Prostate gland (tissue), 2 donors: Measurements from ENCODE around the gene DAPK1. TPM values are rescaled to one million over a fixed set of nuclear protein-coding genes. Genes with fewer than 3 reads are reported as not detected.

Source experiments
- DNase-seq: peaks from one replicate; pipeline ENCODE4 v3.0.0-alpha.2; 2019; ENCODE audit warnings: low spot score
- H3K27ac ChIP-seq, 2 donors: fragments of 200-600 bp; sonication (generic); 2 replicates each; pipeline ENCODE4 v1.5.1; 2017 to 2019
- H3K27me3 ChIP-seq: fragments of 200-600 bp; sonication (generic); replicated peaks from 2 replicates; pipeline ENCODE4 v1.5.1; 2019; ENCODE audit not compliant: insufficient read depth
- H3K36me3 ChIP-seq, 2 donors: fragments of 200-600 bp; sonication (generic); 1 replicate in 1 of 2; 2 replicates in 1 of 2; pipeline versions ENCODE4 v1.5.1 to v1.8.1; 2017 to 2019
- H3K4me1 ChIP-seq: fragments of 200-600 bp; sonication (generic); replicated peaks from 2 replicates; pipeline ENCODE4 v1.5.1; 2019
- H3K4me3 ChIP-seq, 2 donors: fragments of 200-600 bp; sonication (generic); 2 replicates each; pipeline ENCODE4 v1.5.1; 2017 to 2019
- H3K9me3 ChIP-seq: fragments of 200-600 bp; sonication (generic); 2 replicates; pipeline ENCODE4 v1.5.1; 2017
- CTCF ChIP-seq, 4 experiments: fragments of 200-600 bp in 2 of 4; fragments of 450-650 bp in 2 of 4; sonication (generic) in 2 of 4; IDR thresholded peaks; 1 replicate in 3 of 4; 2 replicates in 1 of 4; pipeline ENCODE4 v1.5.1; 2016 to 2019; ENCODE audit warnings: antibody characterized with exemption in 4 of 4, mild to moderate bottlenecking in 2 of 4, moderate library complexity in 2 of 4
- POLR2A ChIP-seq: fragments of 450-650 bp; IDR thresholded peaks from one replicate; pipeline ENCODE4 v1.6.1; 2016; ENCODE audit warnings: antibody characterized with exemption, mild to moderate bottlenecking
- POLR2AphosphoS5 ChIP-seq: sonication (generic); formaldehyde crosslinking; IDR thresholded peaks from one replicate; pipeline ENCODE4 v1.6.1; 2017; ENCODE audit warnings: antibody characterized with exemption
- WGBS: methylation state at CpG from one replicate; pipeline ENCODE4 v1.1.5; 2018; 5-methylcytosine and 5-hydroxymethylcytosine counted together
- intact Hi-C: fragments of 100-400 bp; cut with DNase I; formaldehyde crosslinking; loops from one replicate; pipeline ENCODE4 v1.14.2; 2022
- total RNA-seq, 2 donors: library from RNA; depleted of rRNA; stranded (reverse); fragments of >200 nt; gene quantifications; one replicate each; pipeline ENCODE4 v1.1.0, GENCODE V29; 2016

The DAPK1 gene
- total RNA-seq, 2 donors from 2014 or later = 13.9 to 39.1 TPM

- intact Hi-C loops = no loop called here
- WGBS = 86% methylated on average over 4 of the region's 4 CpGs
- TF ChIP-seq POLR2A (no peak), CTCF (IDR thresholded peaks at IDR 0.05) (no peak), POLR2AphosphoS5 (no peak)
Observed at GRCh38 chr9:87481890-87482855, 15.5 kb upstream of the DAPK1 start.

GRCh38 chr9:87490225-87490624 lies 7.4 kb upstream of the DAPK1 start:
- TF ChIP-seq POLR2AphosphoS5 (peak; percentile 12), CTCF (IDR thresholded peaks at IDR 0.05) (no peak)
- H3K9me3 ChIP-seq = no peaks in the 10 kb centered on the region
- H3K4me1 ChIP-seq = no peaks in the 10 kb centered on the region
- H3K4me3 ChIP-seq = no peak overlapping the region
- H3K27ac ChIP-seq = no peak overlapping the region
- peaks cover 4% of the 10 kb centered on the region for H3K27me3 ChIP-seq
- no peak for DNase-seq
- intact Hi-C loops = no loop called here
- H3K36me3 ChIP-seq = no peaks in the 10 kb centered on the region

More at GRCh38 chr9:87481890-87482855, 15.5 kb upstream of the DAPK1 start:
- H3K27me3 ChIP-seq = no peaks in the 10 kb centered on the region
- no peak for DNase-seq
- no peak overlapping the region for H3K4me3 ChIP-seq
- no peaks in the 10 kb centered on the region for H3K9me3 ChIP-seq
- no peaks in the 10 kb centered on the region for H3K4me1 ChIP-seq
- no peaks in the 10 kb centered on the region for H3K36me3 ChIP-seq
- no peak overlapping the region for H3K27ac ChIP-seq

GRCh38 chr9:87490907-87491306 lies 6.8 kb upstream of the DAPK1 start:
- Histone ChIP-seq H3K27ac (no peak overlapping the region), H3K4me3 (no peak overlapping the region), H3K9me3 (no peaks in the 10 kb centered on the region), H3K27me3 (peaks cover 4% of the 10 kb centered on the region), H3K4me1 (no peaks in the 10 kb centered on the region), H3K36me3 (no peaks in the 10 kb centered on the region)
- no peak for DNase-seq
- TF ChIP-seq CTCF (IDR thresholded peaks at IDR 0.05) (no peak), POLR2A (no peak), POLR2AphosphoS5 (no peak)
- intact Hi-C loops = no loop called here

GRCh38 chr9:87491523-87491922 lies 6.1 kb upstream of the DAPK1 start:
- Histone ChIP-seq H3K4me1 (no peaks in the 10 kb centered on the region), H3K27me3 (peaks cover 4% of the 10 kb centered on the region), H3K4me3 (no peak overlapping the region), H3K36me3 (no peaks in the 10 kb centered on the region), H3K27ac (no peak overlapping the region), H3K9me3 (no peaks in the 10 kb centered on the region)
- DNase-seq = no peak
- TF ChIP-seq POLR2A (no peak), CTCF (IDR thresholded peaks at IDR 0.05) (no peak), POLR2AphosphoS5 (no peak)
- WGBS = 63% methylated on average over 3 of the region's 3 CpGs
- intact Hi-C loops = no loop called here

GRCh38 chr9:87492642-87493041 lies 5.0 kb upstream of the DAPK1 start:
- intact Hi-C loops = no loop called here
- H3K4me1 ChIP-seq = no peaks in the 10 kb centered on the region
- no peaks in the 10 kb centered on the region for H3K36me3 ChIP-seq
- H3K4me3 ChIP-seq = no peak overlapping the region
- no peak for DNase-seq
- H3K27me3 ChIP-seq = peaks cover 4% of the 10 kb centered on the region
- 56% methylated on average over 3 of the region's 3 CpGs for WGBS
- H3K27ac ChIP-seq = no peak overlapping the region
- TF ChIP-seq CTCF (IDR thresholded peaks at IDR 0.05) (no peak), POLR2A (no peak), POLR2AphosphoS5 (no peak)
- no peaks in the 10 kb centered on the region for H3K9me3 ChIP-seq
